GM19468 (cell line): ENCODE results near the gene ANTXR1.
"Not testable (repeated sequence)": the region's sequence is repeated elsewhere in the genome, so short reads cannot be mapped to it uniquely, and the experiment has no call there.

ENCODE experiments used
- ATAC-seq: cut with Tn5 transposase; IDR thresholded peaks from one replicate; pipeline ENCODE4 v1.9.1; 2021; ENCODE audit warnings: mild to moderate bottlenecking, moderate library complexity, moderate number of reproducible peaks; ENCODE audit not compliant: unreplicated experiment; ENCODE audit errors: extremely low read depth

Gene ANTXR1

GRCh38 chr2:69217333-69218080 lies 204.5 kb downstream of the ANTXR1 start:
- ATAC-seq = no peak

DNA sequence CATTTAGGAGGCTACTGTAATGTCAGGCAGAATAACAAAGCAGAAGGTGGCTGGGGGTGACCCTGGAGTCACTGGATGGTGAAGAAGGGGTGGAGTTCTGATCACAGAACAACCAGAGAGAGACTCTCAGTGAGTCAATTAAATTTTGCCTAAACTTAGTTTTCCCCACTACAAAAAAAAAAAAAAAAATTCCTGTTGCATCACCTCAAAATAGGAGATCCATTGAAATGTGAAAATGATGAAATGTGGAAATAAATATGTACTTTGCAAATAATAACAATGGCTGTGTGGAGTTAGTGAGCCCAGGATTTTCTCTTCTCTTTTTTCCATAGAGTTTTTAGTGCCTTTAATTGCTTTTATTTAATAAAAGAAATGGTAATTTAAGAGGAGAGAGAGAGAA lies 208.5 kb downstream of the ANTXR1 start:
- ATAC-seq = no peak

DNA sequence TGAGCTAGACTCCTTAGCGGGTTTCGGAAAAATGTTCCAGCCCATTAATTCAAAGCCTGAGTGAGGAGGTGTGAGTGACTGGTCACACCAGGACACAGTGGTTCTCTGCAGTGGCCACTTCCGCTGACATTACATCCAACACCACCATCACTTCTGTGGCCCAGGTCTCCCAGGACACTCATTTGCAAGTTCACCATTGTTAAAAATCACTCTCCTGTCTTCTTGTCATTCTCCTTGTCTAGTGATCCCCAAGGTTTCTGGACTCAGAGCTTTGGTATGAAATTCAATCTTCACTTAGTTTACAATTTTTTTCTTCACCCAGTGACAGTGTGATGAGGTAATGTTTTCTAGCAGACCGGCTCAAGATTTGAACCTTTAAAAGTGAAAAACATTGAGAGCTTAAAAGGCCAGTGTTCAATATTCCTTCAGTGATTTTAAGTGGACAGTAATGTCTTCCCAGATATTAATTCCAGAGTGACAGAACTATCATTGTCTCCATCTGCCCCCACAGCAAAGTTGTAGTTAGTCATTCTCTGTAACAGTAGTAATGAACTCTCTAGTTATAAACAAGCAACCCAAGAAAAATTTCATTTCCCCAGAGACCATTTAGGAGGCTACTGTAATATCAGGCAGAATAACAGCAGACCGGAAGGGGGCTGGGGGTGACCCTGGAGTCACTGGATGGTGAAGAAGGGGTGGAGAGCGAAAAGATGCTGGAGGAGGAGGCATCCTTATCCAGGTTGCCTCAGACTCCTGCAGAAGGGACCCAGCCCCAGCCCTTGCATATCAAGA lies 209.2 kb downstream of the ANTXR1 start:
- ATAC-seq = no peak

DNA sequence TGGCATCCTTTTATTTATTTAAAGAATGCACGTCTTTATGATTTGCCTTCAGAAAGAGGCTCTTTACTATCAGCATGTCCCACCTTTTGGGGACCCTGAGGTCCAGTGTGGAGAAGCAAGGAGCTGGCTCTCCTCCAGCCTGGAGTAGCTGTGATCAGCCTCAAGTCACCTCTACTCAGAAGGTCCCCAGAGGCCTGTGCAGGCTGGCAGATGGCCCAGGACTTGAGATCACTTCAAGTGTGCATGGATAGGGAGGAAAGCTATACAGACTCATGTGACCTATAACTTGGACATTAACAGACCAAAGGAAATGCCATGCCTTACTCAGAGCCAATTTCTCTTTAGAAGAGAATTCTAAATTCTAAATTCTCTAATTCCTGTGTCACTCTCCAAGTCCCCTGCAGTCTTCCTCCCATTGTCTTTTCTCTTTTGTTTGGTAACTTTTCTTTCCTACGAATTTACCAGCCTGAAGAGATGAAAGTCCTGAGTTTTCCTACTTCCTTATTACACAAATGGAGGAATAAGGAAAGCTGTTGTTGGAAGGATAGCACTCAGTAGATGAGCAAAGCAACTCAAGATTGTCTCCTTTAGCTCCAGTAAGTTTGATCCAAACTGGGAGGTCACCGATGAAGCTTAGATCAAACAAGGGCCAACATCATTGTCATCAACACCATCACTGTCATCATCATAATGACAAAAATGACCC lies 210.1 kb downstream of the ANTXR1 start:
- ATAC-seq = no peak

GRCh38 chr2:69223759-69224511 lies 211.0 kb downstream of the ANTXR1 start:
- ATAC-seq = no peak

GRCh38 chr2:69224512-69224837 lies 211.5 kb downstream of the ANTXR1 start:
- ATAC-seq = no peak

DNA sequence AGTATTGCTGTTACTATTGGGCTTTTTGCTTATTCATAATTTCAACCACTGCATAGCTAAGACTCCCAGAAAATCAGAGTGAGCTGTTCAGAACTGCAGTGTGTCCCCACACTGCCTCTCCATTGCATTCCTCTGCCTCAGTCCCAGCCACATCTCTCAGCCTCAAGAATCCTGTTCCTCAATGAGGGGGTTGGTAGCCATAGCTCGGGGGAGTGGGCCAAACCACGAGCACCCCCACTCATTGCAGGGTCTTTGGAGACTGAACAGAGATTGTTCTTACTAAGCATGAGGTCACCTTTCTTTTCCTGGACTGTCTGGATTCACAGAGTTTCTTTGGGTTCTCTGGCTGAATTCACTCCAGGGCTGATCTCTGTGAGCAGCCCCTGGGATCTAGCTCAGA lies 213.0 kb downstream of the ANTXR1 start:
- no peak for ATAC-seq

GRCh38 chr2:69226903-69227302 lies 213.9 kb downstream of the ANTXR1 start:
- ATAC-seq = no peak

- ATAC-seq = no peak
Observed at GRCh38 chr2:69227716-69228115, 214.7 kb downstream of the ANTXR1 start.

- ATAC-seq = not testable (repeated sequence)
Observed at GRCh38 chr2:69230946-69231345, 218.0 kb downstream of the ANTXR1 start.

GRCh38 chr2:69231612-69232277 lies 218.8 kb downstream of the ANTXR1 start:
- no peak for ATAC-seq

DNA sequence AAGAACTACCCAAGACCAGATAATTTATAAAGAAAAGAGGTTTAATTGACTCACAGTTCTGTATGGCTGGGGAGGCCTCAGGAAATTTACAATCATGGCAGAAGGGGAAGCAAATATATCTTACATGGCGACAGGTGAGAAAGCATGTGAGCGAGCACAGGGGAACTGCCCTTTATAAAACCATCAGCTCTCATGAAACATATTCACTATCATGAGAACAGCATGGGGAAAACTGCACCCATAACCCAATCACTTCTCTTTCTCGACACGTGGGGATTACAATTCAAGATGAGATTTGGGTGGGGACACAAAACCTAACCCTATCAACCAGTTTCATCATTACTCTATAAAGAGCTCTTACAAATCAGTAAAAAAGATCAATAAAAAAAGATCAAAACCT lies 222.9 kb downstream of the ANTXR1 start:
- not testable (repeated sequence) for ATAC-seq

DNA sequence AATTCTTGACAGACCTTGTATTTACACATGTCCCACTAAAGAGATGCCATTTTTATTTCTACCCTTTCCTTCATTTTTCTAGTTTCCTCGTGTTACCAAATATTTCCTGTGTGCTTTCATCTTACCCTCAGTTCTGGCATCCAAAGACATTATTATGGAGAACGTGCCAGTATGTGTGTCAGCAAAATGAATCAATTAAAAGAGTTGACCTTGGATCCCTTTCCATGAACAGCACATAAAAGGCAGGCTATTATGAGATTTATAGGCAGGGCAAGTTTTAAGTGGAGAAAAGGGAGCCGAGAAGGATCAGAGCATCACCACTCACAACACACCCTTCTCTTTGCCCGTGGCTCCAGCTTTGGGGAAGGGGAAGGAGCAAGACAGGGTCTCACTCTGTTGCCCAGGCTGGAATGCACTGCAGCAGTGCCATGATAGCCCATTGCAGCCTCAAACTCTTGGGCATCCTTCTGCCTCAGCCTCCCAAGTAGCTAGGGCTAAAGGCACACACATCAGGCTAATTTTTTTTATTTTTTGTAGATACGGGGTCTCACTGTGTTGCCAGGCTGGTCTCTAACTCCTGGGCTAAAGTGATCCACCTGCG lies 224.2 kb downstream of the ANTXR1 start:
- no peak for ATAC-seq

GRCh38 chr2:69238449-69239031 lies 225.6 kb downstream of the ANTXR1 start:
- ATAC-seq = no peak

DNA sequence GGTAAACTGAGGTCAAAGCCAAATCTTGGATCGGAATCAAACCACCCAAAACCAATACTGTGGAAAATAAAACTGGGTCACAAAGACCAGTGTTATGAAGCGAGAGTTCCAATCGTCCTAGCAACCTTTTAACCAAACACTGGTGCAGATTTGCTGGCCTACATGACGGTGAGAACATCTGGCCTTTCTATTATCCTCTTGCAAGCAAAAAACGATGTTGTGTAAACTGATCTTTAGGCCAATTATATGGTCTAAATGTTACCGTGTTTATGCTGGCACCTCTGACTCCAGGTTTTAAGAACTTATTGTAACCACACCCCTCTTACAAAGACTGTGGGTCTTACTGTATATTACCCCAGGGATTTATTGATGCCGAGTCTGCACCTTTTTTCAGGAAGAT lies 228.1 kb downstream of the ANTXR1 start:
- no peak for ATAC-seq

- ATAC-seq = no peak
Observed at GRCh38 chr2:69241664-69242514, 228.9 kb downstream of the ANTXR1 start.

- no peak for ATAC-seq
Observed at GRCh38 chr2:69242651-69243051, 229.7 kb downstream of the ANTXR1 start.

- ATAC-seq = no peak
Observed at GRCh38 chr2:69243652-69244051, 230.7 kb downstream of the ANTXR1 start.
